A673 (cell line): ENCODE results near the gene NAV1. TPM values are rescaled to one million over a fixed set of nuclear protein-coding genes. Genes with fewer than 3 reads are reported as not detected.
A peak's percentile ranks its signal among the peaks of the same experiment; 100 is the strongest.

Experiments used
- BruUV-seq: library from RNA; stranded (reverse); fragments of 400-500 nt; replicated peaks from 2 replicates; lab custom pipeline; 2021; lab: Mats Ljungman, UMichigan
- CTCF ChIA-PET: fragments of 300-600 bp; sonication (Branson Sonifier 250); formaldehyde crosslinking; loops from one replicate; lab custom pipeline; 2022; ENCODE audit warnings: antibody characterized with exemption; lab: Charles Lee
- POLR2A ChIA-PET: fragments of 300-600 bp; sonication (Branson Sonifier 250); formaldehyde crosslinking; loops from one replicate; lab custom pipeline; 2022; ENCODE audit warnings: antibody characterized with exemption; ENCODE audit not compliant: low non-redundant PET; lab: Charles Lee
- DNase-seq: peaks from one replicate; pipeline ENCODE4 v3.0.0-alpha.2; 2015; ENCODE audit warnings: low spot score
- H3K27ac ChIP-seq: fragments of 200-600 bp; sonication (generic); 2 replicates; pipeline ENCODE4 v1.5.1; 2016; ENCODE audit warnings: mixed run types, low read depth, mild to moderate bottlenecking, mixed read lengths, antibody characterized with exemption, low read length; ENCODE audit not compliant: poor library complexity, severe bottlenecking
- H3K27me3 ChIP-seq: fragments of 200-600 bp; sonication (generic); replicated peaks from 2 replicates; pipeline ENCODE4 v1.6.1; 2017; ENCODE audit warnings: mixed run types, low read depth, mild to moderate bottlenecking, mixed read lengths, antibody characterized with exemption, low read length; ENCODE audit not compliant: insufficient read depth, poor library complexity
- H3K36me3 ChIP-seq: fragments of 200-600 bp; sonication (generic); 2 replicates; pipeline ENCODE4 v1.6.1; 2016; ENCODE audit warnings: mixed run types, mild to moderate bottlenecking, mixed read lengths, antibody characterized with exemption, low read length; ENCODE audit not compliant: insufficient read depth, poor library complexity, severe bottlenecking
- H3K4me1 ChIP-seq: fragments of 200-600 bp; sonication (generic); 2 replicates; pipeline ENCODE4 v1.6.1; 2017; ENCODE audit warnings: mixed run types, mild to moderate bottlenecking, mixed read lengths, antibody characterized with exemption, low read length; ENCODE audit not compliant: insufficient read depth, poor library complexity, severe bottlenecking
- H3K4me3 ChIP-seq: fragments of 200-600 bp; sonication (generic); 2 replicates; pipeline ENCODE4 v1.5.1; 2016; ENCODE audit warnings: low read depth, mixed run types, mild to moderate bottlenecking, mixed read lengths, low read length; ENCODE audit not compliant: poor library complexity, severe bottlenecking
- H3K9me3 ChIP-seq: fragments of 200-600 bp; sonication (generic); 2 replicates; pipeline ENCODE4 v1.6.1; 2016; ENCODE audit warnings: mixed run types, low read depth, mild to moderate bottlenecking, mixed read lengths, antibody characterized with exemption, low read length; ENCODE audit not compliant: poor library complexity, severe bottlenecking
- EZH2 ChIP-seq: fragments of 200-600 bp; sonication (generic); IDR thresholded peaks from 2 replicates; pipeline ENCODE4 v1.6.1; 2017; ENCODE audit warnings: borderline replicate concordance, low read depth, mild to moderate bottlenecking, mixed read lengths, antibody characterized with exemption, low read length; ENCODE audit not compliant: poor library complexity, severe bottlenecking
- intact Hi-C: fragments of 100-400 bp; cut with micrococcal nuclease; formaldehyde crosslinking; loops from one replicate; pipeline ENCODE4 v1.10.0; 2022; ENCODE audit not compliant: unreplicated experiment
- total RNA-seq: library from RNA; stranded (reverse); gene quantifications from 2 replicates; pipeline ENCODE4 v1.2.3, GENCODE V29; 2021
- TF ChIP-seq, protein P1 (sequence below): fragments of 300-800, 200-600 bp; sonication (generic); conservative IDR thresholded peaks from 2 replicates; pipeline ENCODE4 v1.5.1; 2017; ENCODE audit warnings: low read depth, mild to moderate bottlenecking, antibody characterized with exemption, low read length, moderate library complexity, mixed read lengths

Gene NAV1
- total RNA-seq, 1 experiment from 2014 or later, result 48.2 TPM

DNA sequence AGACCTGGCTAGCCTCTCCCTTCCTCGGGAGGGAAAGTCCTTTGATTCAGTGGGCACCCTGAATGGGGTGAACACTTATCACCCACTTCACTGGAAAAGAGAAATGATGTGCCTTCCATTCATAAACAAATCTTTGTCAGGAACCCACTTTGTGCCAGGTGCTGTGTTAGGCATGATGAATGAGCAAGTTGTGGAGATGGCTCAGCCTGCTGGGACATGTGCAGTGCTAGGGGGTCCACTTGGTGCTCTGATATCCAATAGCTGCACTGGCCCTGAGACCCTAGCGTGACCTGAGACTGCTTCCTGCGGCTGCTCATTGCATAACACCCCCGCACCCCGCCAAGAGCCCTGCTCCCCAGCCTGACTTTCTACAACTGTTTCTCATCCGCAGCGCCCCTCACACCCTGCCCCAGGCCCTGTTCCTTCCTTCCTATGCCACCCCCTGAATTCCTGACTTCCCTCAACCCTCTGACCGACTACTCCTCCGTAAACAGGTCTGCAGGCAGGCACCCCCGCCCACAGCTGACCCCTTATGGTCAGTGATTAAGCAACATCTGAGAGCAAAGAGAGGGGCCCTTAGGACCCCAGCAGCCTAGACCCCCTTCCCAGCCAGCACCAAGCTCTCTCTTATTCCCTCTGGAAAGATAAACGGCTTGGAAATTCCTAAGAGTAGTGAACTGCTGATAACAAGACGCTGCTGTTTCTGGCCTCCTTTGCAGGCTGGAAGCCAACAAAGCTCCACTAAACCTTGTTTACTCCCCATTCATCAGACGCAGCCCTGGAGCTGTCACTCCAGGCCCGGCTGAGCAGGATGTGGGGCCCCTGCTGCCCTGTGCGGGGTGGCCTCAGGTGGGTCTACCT lies 44.9 kb upstream of the NAV1 start:
- H3K4me1 ChIP-seq, result peaks cover 42% of the 10 kb centered on the region
- POLR2A ChIA-PET, result no interaction called here

DNA sequence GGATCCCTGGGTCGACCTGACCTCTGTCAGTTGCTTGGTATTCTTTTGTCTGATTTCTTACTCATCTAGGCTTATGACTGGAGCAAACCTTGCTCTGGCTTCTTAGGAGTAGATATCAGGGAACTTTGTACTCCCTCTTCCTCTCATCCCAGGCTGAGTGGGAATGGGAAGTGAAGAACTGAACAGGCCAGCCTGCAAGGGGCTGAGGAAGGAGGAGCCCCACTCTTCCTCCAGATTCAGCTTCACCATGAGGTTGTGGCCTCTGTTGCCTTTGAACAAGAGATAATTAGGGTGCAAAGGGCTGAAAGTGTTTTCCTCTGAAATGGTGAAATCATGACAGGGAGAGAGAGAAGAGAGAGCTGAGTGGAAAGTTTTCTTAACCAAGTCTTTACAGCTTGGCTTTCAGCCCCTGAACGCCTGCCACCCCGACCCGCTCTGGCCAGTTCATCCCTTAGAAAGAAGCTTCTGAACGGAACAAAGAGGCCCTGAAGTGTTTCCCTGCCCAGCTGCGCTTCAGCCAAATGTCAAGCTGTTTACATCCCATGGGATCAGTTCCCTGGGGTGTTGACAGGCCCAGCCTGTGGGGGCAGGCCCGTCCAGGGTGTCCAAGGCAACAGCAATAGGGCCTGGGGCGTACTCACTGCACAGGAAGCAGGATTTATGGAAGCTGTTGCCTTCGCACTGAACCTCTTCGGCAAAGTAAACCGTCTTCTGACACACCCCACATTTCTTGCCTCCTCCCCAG lies 43.2 kb upstream of the NAV1 start:
- Histone ChIP-seq H3K27me3 (no peaks in the 10 kb centered on the region), H3K27ac (peak overlapping the region; percentile 55), H3K9me3 (no peaks in the 10 kb centered on the region), H3K36me3 (peaks cover 53% of the 10 kb centered on the region), H3K4me3 (no peak overlapping the region), H3K4me1 (peaks cover 35% of the 10 kb centered on the region)
- intact Hi-C loops, result no loop called here
- POLR2A ChIA-PET, result no interaction called here
- CTCF ChIA-PET, result interaction anchor here (1.7 kb wide), 1 partner anchor 18 kb away, joined by 6 read pairs; no protein-coding TSS in a partner anchor
- no TSS peak for BruUV-seq
- TF ChIP-seq EZH2, result no peak
- TF ChIP-seq, protein P1, sequence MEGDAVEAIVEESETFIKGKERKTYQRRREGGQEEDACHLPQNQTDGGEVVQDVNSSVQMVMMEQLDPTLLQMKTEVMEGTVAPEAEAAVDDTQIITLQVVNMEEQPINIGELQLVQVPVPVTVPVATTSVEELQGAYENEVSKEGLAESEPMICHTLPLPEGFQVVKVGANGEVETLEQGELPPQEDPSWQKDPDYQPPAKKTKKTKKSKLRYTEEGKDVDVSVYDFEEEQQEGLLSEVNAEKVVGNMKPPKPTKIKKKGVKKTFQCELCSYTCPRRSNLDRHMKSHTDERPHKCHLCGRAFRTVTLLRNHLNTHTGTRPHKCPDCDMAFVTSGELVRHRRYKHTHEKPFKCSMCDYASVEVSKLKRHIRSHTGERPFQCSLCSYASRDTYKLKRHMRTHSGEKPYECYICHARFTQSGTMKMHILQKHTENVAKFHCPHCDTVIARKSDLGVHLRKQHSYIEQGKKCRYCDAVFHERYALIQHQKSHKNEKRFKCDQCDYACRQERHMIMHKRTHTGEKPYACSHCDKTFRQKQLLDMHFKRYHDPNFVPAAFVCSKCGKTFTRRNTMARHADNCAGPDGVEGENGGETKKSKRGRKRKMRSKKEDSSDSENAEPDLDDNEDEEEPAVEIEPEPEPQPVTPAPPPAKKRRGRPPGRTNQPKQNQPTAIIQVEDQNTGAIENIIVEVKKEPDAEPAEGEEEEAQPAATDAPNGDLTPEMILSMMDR, result no peak
- no peak for DNase-seq

More for the DNA sequence above, 44.9 kb upstream of the NAV1 start:
- Histone ChIP-seq H3K9me3 (no peaks in the 10 kb centered on the region), H3K4me3 (no peak overlapping the region), H3K27me3 (no peaks in the 10 kb centered on the region), H3K27ac (no peak overlapping the region), H3K36me3 (peaks cover 62% of the 10 kb centered on the region)
- TF ChIP-seq EZH2, result no peak
- TF ChIP-seq, protein P1, result no peak
- intact Hi-C loops, result no loop called here
- CTCF ChIA-PET, result no interaction called here
- no TSS peak for BruUV-seq
- DNase-seq, result no peak

DNA sequence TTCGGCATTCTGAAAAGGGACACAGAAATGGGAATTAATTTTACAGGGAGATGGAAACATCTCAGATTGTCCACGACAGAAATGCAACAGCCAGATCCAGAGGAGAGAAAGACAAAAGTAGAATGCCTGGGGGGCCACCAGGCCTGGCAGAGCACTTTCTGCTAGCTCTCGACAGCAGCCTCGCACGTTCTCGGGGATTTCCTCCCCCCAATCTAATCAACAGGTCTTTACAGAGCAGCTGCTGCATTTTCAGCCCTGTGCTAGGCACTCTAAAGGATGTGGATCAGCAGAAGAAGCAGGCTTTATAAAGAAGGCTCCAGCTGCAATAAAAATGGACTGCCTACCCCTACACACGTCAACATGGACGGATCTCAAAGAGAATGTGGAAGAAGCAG lies 42.6 kb upstream of the NAV1 start:
- intact Hi-C loops, result no loop called here
- H3K27ac ChIP-seq, result peak overlapping the region; percentile 55
- H3K4me1 ChIP-seq, result peaks cover 36% of the 10 kb centered on the region
- no peaks in the 10 kb centered on the region for H3K9me3 ChIP-seq
- POLR2A ChIA-PET, result no interaction called here
- H3K4me3 ChIP-seq, result no peak overlapping the region
- no peak for DNase-seq
- no peak for TF ChIP-seq EZH2
- TF ChIP-seq, protein P1, result no peak
- no TSS peak for BruUV-seq
- CTCF ChIA-PET, result interaction anchor here (1.7 kb wide), 1 partner anchor 17 kb away, joined by 6 read pairs; no protein-coding TSS in a partner anchor
- H3K36me3 ChIP-seq, result peaks cover 53% of the 10 kb centered on the region
- no peaks in the 10 kb centered on the region for H3K27me3 ChIP-seq
